PC-3 (cell line): ENCODE measurements around the gene ALOX12B. TPM values are rescaled to one million over a fixed set of nuclear protein-coding genes. Genes with fewer than 3 reads are reported as not detected.

Experiments
- ATAC-seq: fragments of 200-7000 bp; cut with Tn5 transposase; 2 replicates; pipeline ENCODE4 v1.9.1; 2020; ENCODE audit warnings: mild to moderate bottlenecking, moderate library complexity
- BruUV-seq: library from RNA; stranded (reverse); fragments of 400-500 nt; replicated peaks from 2 replicates; lab custom pipeline; 2021; lab: Mats Ljungman, UMichigan
- CTCF ChIA-PET: fragments of 300-600 bp; sonication (Branson Sonifier 250); formaldehyde crosslinking; loops from one replicate; lab custom pipeline; 2022; ENCODE audit warnings: antibody characterized with exemption; lab: Charles Lee
- POLR2A ChIA-PET: fragments of 300-600 bp; sonication (Branson Sonifier 250); formaldehyde crosslinking; loops from one replicate; lab custom pipeline; 2022; ENCODE audit warnings: antibody characterized with exemption; ENCODE audit not compliant: unreplicated experiment; lab: Charles Lee
- DNase-seq: peaks from one replicate; pipeline ENCODE4 v3.0.0-alpha.2; 2015
- H2AFZ ChIP-seq: fragments of 300-600 bp; sonication (generic); 2 replicates; pipeline ENCODE4 v1.6.0; 2016; ENCODE audit warnings: antibody characterized with exemption, low read length
- H3F3A ChIP-seq: fragments of 300-600 bp; sonication (generic); one replicate; pipeline ENCODE4 v1.6.0; 2017; ENCODE audit warnings: antibody characterized with exemption, low read length, control low read depth, mild to moderate bottlenecking; ENCODE audit not compliant: unreplicated experiment
- H3K27ac ChIP-seq: fragments of 300-600 bp; sonication (generic); 2 replicates; pipeline ENCODE4 v1.5.1; 2016; ENCODE audit warnings: mild to moderate bottlenecking, low read length
- H3K27me3 ChIP-seq: fragments of 300-600 bp; sonication (generic); 2 replicates; pipeline ENCODE4 v1.6.1; 2016; ENCODE audit warnings: low read length, mixed read lengths
- H3K36me3 ChIP-seq: fragments of 300-600 bp; sonication (generic); 2 replicates; pipeline ENCODE4 v1.6.1; 2016; ENCODE audit warnings: low read depth, mixed run types, low read length, mixed read lengths
- H3K4me1 ChIP-seq: fragments of 300-600 bp; sonication (generic); 2 replicates; pipeline ENCODE4 v1.5.1; 2016; ENCODE audit warnings: low read length; ENCODE audit not compliant: insufficient read depth
- H3K4me2 ChIP-seq: fragments of 300-600 bp; sonication (generic); 2 replicates; pipeline ENCODE4 v1.6.0; 2016; ENCODE audit warnings: low read length
- H3K4me3 ChIP-seq: fragments of 300-600 bp; sonication (generic); 2 replicates; pipeline ENCODE4 v1.5.1; 2016; ENCODE audit warnings: mild to moderate bottlenecking, low read length, mixed read lengths
- H3K79me2 ChIP-seq: fragments of 300-600 bp; sonication (generic); 2 replicates; pipeline ENCODE4 v1.6.1; 2017; ENCODE audit warnings: low read length, mixed read lengths
- H3K9ac ChIP-seq: fragments of 300-600 bp; sonication (generic); 2 replicates; pipeline ENCODE4 v1.6.0; 2016; ENCODE audit warnings: mild to moderate bottlenecking, low read length
- H3K9me2 ChIP-seq: fragments of 300-600 bp; sonication (generic); replicated peaks from 2 replicates; pipeline ENCODE4 v1.6.1; 2016; ENCODE audit warnings: mixed run types, low read length, mixed read lengths
- H3K9me3 ChIP-seq: fragments of 300-600 bp; sonication (generic); 2 replicates; pipeline ENCODE4 v1.6.1; 2016; ENCODE audit warnings: low read length, mixed read lengths
- H4K20me1 ChIP-seq: fragments of 300-600 bp; sonication (generic); 2 replicates; pipeline ENCODE4 v1.6.1; 2016; ENCODE audit warnings: low read length, mixed read lengths
- EZH2 ChIP-seq: fragments of 300-600 bp; sonication (generic); IDR thresholded peaks from one replicate; pipeline ENCODE4 v1.6.1; 2017; ENCODE audit warnings: antibody characterized with exemption, mild to moderate bottlenecking, low read length; ENCODE audit not compliant: unreplicated experiment
- EZH2phosphoT487 ChIP-seq: fragments of 300-600 bp; sonication (generic); IDR thresholded peaks from 2 replicates; pipeline ENCODE4 v1.6.1; 2018; ENCODE audit warnings: mild to moderate bottlenecking, antibody characterized with exemption, low read length, borderline replicate concordance
- intact Hi-C: fragments of 100-400 bp; cut with micrococcal nuclease; formaldehyde crosslinking; loops from 2 replicates; pipeline ENCODE4 v1.9.0; 2023
- total RNA-seq: library from RNA; depleted of rRNA; stranded (reverse); fragments of >200 nt; gene quantifications from 2 replicates; pipeline ENCODE4 v1.2.3, GENCODE V29; 2014
- TF ChIP-seq, protein P1 (sequence below): fragments of 300-600 bp; sonication (generic); conservative IDR thresholded peaks from 2 replicates; pipeline ENCODE4 v1.5.1; 2017; ENCODE audit warnings: antibody characterized with exemption, low read depth, mild to moderate bottlenecking, low read length

ALOX12B gene
- total RNA-seq, 1 experiment from 2014 or later, result 0.55 TPM

DNA sequence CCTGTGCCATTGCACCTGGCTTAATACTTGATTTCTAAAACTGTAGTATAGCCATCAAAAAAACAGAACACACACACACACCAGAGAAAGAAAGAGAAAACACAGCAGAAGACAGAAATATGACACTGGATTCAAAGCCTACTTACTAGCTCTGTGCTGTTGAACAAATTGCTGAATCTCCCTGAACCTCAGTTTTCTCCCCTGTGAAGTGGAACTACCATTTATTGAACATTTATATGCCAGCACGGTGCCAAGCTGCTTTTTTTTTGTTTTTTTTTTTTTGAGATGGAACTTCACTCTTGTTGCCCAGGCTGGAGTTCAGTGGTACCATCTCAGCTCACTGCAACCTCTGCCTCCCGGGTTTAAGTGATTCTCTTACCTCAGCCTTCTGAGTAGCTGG is 13.2 kb upstream of the ALOX12B start:
- Histone ChIP-seq H2AFZ (no peak overlapping the region), H3K9me2 (no peaks in the 10 kb centered on the region), H3F3A (no peaks in the 10 kb centered on the region), H3K79me2 (no peaks in the 10 kb centered on the region), H3K36me3 (no peaks in the 10 kb centered on the region), H3K9ac (no peak overlapping the region), H3K4me2 (no peak overlapping the region), H3K4me3 (no peak overlapping the region), H3K27me3 (no peaks in the 10 kb centered on the region), H3K4me1 (peaks cover 6% of the 10 kb centered on the region; the same call in 1 of the 2 replicates), H3K27ac (no peak overlapping the region), H3K9me3 (no peaks in the 10 kb centered on the region), H4K20me1 (no peaks in the 10 kb centered on the region)
- no TSS peak for BruUV-seq
- POLR2A ChIA-PET, result interaction anchor here (0.6 kb wide), 1 partner anchor 295 kb away, joined by 9 read pairs; no protein-coding TSS in a partner anchor
- intact Hi-C loops, result no loop called here
- TF ChIP-seq EZH2, result no peak
- TF ChIP-seq, protein P1, sequence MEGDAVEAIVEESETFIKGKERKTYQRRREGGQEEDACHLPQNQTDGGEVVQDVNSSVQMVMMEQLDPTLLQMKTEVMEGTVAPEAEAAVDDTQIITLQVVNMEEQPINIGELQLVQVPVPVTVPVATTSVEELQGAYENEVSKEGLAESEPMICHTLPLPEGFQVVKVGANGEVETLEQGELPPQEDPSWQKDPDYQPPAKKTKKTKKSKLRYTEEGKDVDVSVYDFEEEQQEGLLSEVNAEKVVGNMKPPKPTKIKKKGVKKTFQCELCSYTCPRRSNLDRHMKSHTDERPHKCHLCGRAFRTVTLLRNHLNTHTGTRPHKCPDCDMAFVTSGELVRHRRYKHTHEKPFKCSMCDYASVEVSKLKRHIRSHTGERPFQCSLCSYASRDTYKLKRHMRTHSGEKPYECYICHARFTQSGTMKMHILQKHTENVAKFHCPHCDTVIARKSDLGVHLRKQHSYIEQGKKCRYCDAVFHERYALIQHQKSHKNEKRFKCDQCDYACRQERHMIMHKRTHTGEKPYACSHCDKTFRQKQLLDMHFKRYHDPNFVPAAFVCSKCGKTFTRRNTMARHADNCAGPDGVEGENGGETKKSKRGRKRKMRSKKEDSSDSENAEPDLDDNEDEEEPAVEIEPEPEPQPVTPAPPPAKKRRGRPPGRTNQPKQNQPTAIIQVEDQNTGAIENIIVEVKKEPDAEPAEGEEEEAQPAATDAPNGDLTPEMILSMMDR, result no peak
- TF ChIP-seq EZH2phosphoT487, result no peak
- no peak for DNase-seq
- no peak for ATAC-seq
- CTCF ChIA-PET, result no interaction called here

DNA sequence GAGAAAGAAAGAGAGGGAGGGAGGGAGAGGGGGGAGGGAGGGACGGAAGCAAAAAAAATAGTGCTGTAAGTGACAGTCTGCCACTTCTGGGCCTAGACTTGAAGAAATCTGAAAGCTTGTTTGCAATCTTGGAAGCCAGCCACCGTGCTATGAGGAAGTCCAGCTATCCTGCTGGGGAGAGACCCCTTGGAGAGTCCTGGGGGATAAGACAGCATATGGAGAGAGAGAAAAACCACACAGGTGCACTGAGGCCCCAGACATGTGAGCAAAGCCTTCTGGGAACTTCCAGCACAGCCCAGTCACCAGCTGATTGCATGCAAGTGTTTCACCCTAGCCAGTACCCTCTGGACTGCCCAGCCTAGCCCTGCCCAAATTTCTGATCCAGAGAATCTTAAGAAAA is 12.6 kb upstream of the ALOX12B start:
- Histone ChIP-seq H3K4me2 (no peak overlapping the region), H3K9me3 (no peaks in the 10 kb centered on the region), H3K36me3 (no peaks in the 10 kb centered on the region), H3K9ac (no peak overlapping the region), H3F3A (no peaks in the 10 kb centered on the region), H3K79me2 (no peaks in the 10 kb centered on the region), H3K9me2 (no peaks in the 10 kb centered on the region), H3K4me3 (no peak overlapping the region), H3K4me1 (peaks cover 6% of the 10 kb centered on the region; the same call in 1 of the 2 replicates), H4K20me1 (no peaks in the 10 kb centered on the region), H3K27ac (no peak overlapping the region), H3K27me3 (no peaks in the 10 kb centered on the region), H2AFZ (no peak overlapping the region)
- POLR2A ChIA-PET, result no interaction called here
- no peak for TF ChIP-seq EZH2
- no peak for TF ChIP-seq EZH2phosphoT487
- TF ChIP-seq, protein P1, result no peak
- DNase-seq (no peak), ATAC-seq (no peak)
- intact Hi-C loops, result no loop called here
- CTCF ChIA-PET, result no interaction called here
- BruUV-seq, result no TSS peak

DNA sequence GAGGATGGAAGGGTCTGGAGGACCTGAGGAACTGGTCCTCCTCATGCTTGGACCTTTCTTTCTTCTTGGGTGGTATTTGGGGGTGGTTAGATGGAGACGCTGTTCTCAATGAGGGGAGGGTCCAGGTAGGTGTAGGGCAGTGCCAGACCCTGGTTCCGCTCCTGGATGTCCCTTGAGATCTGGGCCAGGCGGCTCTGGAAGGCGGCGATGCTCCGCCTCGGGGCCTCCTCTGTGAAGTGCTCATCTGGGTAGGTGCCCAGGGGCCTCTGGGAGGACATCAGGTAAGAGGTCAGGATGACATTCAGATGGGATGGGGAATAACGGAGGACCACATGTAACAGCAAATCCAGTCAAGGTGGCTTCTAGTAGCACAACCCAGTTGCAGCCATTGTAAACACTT is 9.0 kb upstream of the ALOX12B start:
- Histone ChIP-seq H3F3A (no peaks in the 10 kb centered on the region), H3K27ac (no peak overlapping the region), H3K9me3 (no peaks in the 10 kb centered on the region), H3K79me2 (no peaks in the 10 kb centered on the region), H3K9ac (no peak overlapping the region), H3K4me2 (no peak overlapping the region), H3K36me3 (no peaks in the 10 kb centered on the region), H2AFZ (no peak overlapping the region), H3K4me3 (no peak overlapping the region), H3K9me2 (no peaks in the 10 kb centered on the region), H3K27me3 (no peaks in the 10 kb centered on the region), H4K20me1 (no peaks in the 10 kb centered on the region), H3K4me1 (no peaks in the 10 kb centered on the region)
- DNase-seq, result no peak
- TF ChIP-seq, protein P1, result no peak
- no peak for TF ChIP-seq EZH2phosphoT487
- TF ChIP-seq EZH2, result no peak
- no peak for ATAC-seq
- BruUV-seq, result no TSS peak
- ChIA-PET POLR2A (no interaction called here), CTCF (interaction anchor here (0.8 kb wide), 1 partner anchor 36 kb away, joined by 3 read pairs; no protein-coding TSS in a partner anchor)
- intact Hi-C loops, result no loop called here
